ENCODE measurements around the gene NUDT9.
"Not testable (repeated sequence)": the region's sequence is repeated elsewhere in the genome, so short reads cannot be mapped to it uniquely, and the experiment has no call there.

NUDT9 gene, protein sequence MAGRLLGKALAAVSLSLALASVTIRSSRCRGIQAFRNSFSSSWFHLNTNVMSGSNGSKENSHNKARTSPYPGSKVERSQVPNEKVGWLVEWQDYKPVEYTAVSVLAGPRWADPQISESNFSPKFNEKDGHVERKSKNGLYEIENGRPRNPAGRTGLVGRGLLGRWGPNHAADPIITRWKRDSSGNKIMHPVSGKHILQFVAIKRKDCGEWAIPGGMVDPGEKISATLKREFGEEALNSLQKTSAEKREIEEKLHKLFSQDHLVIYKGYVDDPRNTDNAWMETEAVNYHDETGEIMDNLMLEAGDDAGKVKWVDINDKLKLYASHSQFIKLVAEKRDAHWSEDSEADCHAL

GRCh38 chr4:87422104-87423052 is at the start of gene NUDT9:
Gene NUDT9, plus strand, starts transcription at chr4:87422573. Its CDS starts 333 bp downstream, at chr4:87422906.
- DNase-seq = peak; percentile 98

DNA sequence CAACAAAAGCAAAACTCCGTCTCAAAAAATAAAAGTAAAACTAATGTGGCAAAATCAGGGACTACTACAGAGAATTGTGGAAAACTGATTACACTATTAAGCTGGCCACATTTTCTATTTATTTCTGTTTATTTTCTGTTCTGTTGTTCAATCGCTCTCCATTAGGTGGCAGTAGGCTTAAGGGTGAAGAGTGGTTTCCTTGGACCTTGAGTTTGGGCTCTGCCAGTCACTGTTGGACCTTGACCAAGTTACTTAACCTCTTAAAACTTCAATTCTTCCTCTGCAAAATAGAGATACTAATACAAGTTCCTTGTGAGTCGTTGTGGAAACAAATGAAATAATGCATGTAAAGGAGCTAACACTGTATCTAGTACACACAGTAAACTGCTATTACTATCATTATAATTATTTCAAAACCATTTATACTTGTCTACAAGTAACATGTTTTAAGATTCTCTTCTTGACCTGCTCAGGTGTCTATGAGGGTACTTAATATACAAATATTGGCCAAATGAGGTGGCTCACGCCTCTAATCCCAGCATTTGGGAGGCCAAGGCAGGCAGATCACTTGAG is 46.6 kb upstream of the NUDT9 start:
- peak; percentile 38 for DNase-seq

DNA sequence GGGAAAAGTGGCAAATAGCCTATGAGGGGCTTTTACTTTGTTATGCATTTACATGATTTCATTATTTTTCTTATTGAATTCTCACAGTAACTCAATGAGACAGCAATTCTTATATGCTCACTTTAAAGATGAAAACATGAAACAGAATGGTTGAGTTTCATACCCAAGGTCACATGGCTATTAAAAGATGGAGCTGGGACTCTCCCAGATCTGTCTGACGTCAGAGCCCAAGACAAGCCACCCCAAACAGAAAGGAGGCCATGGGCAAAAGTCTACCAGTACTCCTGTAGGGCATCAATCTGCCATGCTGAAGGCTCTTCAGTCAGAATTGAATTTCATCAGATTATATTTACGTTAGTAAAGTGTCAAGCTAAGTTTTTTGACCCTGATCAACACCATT is 44.6 kb upstream of the NUDT9 start:
- no peak for DNase-seq

GRCh38 chr4:87382116-87382515 is 40.3 kb upstream of the NUDT9 start:
- DNase-seq = no peak

GRCh38 chr4:87382931-87383330 is 39.4 kb upstream of the NUDT9 start:
- DNase-seq = no peak

DNA sequence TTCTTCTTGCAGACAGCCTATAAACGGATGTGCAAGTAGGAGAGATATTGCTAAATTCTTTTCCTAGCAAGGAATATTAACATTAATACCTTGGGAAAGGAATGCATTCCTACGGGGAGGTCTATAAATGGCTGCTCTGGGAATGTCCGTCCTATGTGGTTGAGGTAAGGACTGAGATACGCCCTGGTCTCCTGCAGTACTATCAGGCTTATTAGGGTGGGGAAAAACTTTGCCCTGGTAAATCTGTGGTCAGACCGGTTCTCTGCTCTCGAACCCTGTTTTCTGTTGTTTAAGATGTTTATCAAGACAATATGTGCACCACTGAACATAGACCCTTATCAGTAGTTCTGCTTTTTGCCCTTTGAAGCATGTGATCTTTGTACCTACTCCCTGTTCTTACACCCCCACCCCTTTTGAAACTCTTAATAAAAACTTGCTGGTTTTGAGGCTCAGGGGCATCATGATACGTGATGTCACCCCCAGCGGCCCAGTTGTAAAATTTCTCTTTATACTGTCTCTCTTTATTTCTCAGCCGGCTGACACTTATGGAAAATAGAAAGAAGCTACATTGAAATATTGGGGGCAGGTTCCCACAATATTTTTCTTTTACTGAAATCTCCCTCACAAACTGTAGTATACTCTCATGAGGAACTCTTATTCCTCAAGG is 37.8 kb upstream of the NUDT9 start:
- DNase-seq = not testable (repeated sequence)

GRCh38 chr4:87387237-87387636 is 35.1 kb upstream of the NUDT9 start:
- DNase-seq = no peak

DNA sequence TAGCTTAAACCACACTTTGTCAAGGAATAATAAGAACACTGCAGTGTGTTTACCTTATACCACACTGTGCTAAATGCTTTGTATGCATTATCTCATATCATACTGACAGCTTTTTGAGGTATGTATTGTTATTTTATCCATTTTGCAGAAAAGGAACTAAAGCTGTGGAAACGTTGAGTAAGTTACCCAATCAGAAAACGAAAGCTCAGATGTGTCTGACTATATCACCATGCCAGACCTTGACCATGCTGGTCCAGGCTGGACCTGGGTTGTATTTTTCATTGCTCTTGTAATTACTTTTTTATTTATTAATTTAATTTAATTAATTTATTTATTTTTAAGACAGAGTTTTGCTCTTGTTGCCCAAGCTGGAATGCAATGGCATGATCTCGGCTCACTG is 33.5 kb upstream of the NUDT9 start:
- DNase-seq = no peak

DNA sequence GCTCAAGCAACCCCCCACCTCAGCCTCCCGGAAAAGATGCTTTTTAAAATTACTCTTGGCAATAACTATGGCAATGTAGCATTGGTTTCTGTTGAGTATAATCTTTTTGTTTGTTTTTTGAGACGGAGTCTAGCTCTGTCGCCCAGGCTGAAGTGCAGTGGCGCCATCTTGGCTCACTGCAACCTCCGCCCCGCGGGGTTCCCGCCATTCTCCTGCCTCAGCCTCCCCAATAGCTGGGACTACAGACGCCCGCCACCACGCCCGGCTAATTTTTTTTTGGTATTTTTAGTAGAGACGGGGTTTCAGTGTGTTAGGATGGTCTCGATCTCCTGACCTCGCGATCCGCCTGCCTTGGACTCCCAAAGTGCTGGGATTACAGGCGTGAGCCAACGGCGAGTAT is 32.3 kb upstream of the NUDT9 start:
- not testable (repeated sequence) for DNase-seq

DNA sequence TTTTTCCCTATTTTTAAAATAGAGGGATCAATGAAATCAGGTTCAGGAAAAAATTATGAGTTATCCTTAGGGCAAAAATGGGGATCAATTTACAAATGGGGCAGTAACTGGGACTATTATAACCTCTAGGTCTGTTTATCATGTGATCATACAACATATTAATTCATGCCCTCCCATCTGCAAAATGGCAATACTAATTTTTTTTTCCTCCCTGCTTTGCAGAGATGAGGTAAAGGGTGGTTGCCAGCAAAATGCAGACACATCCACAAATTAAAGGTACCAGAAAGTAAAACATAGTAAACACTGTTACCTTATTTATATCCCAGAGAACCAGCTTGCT is 31.9 kb upstream of the NUDT9 start:
- no peak for DNase-seq

DNA sequence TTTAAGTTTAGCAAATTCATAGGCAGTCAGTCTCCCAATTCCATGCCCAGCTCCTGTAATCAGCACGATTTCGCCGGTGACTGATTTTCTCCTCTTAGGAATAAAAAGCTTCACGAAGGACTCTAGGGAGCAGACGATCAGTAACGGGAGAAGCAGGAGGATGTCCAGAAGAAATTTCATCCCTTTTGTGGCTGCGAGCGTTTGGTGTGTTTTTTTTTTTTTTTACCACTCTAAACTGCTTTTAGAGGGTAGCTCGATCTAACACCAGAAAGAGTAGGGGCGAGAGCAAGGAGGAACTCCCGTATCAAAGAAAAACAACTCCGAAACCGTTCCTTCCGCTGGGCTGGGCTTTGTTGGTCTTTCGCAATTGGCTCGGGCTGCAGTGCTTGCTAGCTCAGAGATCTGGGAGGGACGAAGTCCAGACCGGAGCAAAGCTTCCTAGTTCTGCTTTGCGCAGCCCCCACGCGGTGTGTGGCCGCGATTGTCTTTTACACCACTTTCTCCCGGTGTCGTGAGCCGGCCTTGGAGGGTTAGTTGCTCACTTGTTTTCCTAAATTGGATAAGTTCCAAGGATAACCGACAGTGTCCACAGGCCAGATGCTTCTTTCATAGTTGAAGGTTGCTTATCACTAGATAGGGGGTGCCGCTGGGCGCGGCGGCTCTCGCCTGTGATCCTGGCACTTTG is 31.3 kb upstream of the NUDT9 start, which contains the start of gene HSD17B11:
TSS of gene HSD17B11 (minus strand) at position 298 of the 685 bp plus-strand sequence. CDS start at position 180, 118 bp downstream.
- DNase-seq = peak; percentile 85

DNA sequence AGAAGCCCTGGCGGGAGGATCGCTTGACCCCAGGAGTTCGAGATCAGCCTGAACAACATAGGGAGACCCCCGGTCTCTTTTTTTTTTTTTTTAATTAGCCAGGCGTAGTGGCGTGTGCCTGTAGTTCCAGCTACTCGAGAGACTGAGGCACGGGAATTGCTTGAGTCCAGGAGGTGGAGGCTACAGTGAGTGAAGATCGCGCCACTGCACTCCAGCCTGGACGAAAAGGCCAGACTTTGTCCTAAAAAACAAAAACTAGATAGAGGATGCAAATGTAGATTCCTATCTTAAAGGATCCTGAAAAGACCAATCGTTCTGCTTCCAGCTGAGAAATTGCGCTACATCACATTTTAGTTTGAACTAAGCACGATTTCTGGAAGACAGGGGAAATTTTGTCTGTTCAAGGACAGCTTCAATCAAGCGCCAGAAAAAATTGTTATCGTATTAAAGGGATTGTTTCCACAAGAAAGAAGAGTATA is 30.8 kb upstream of the NUDT9 start:
- DNase-seq = no peak

DNA sequence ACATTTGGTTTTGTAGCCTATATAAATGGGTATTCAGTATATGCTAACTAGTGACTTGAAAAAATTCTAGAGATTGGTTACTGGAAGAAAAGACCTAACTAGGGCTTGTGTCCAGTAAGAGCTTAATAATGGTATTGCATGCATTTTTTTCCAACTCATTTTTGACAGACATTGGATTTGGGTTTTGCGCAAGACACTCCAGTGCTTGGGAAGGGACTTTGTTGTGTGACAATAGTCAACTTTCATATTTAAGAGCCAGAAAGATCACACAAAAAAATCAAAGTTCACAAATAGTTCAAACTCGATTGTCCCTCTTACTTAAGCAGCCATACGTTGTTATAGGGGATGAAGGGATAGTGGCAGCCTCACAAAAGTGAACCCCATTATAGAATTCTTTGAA is 30.2 kb upstream of the NUDT9 start:
- no peak for DNase-seq

DNA sequence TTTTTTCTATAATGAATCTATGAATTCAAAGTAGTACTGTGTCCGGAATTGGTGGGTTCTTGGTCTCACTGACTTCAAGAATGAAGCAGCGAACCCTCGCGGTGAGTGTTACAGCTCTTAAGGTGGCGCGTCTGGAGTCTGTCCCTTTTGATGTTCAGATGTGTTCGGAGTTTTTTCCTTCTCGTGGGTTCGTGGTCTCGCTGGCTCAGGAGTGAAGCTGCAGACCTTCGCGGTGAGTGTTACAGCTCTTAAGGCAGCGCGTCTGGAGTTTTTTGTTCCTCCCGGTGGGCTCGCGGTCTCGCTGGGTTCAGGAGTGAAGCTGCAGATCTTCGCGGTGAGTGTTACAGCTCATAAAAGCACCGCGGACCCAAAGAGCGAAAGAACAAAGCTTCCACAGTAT is 27.3 kb upstream of the NUDT9 start:
- not testable (repeated sequence) for DNase-seq

DNA sequence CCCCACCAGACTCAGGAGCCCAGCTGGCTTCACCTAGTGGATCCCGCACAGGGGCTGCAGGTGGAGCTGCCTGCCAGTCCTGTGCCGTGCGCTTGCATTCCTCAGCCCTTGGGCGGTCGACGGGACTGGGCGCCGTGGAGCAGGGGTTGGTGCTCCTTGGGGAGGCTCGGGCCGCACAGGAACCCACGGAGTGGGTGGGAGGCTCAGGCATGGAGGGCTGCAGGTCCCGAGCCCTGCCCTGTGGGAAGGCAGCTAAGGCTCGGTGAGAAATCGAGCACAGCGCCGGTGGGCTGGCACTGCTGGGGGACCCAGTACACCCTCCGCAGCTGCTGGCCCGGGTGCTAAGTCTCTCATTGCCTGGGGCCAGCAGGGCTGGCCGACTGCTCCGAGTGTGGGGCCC is 26.5 kb upstream of the NUDT9 start:
- DNase-seq = not testable (repeated sequence)

- DNase-seq = no peak
Measured at GRCh38 chr4:87399148-87399547, 23.2 kb upstream of the NUDT9 start.

DNA sequence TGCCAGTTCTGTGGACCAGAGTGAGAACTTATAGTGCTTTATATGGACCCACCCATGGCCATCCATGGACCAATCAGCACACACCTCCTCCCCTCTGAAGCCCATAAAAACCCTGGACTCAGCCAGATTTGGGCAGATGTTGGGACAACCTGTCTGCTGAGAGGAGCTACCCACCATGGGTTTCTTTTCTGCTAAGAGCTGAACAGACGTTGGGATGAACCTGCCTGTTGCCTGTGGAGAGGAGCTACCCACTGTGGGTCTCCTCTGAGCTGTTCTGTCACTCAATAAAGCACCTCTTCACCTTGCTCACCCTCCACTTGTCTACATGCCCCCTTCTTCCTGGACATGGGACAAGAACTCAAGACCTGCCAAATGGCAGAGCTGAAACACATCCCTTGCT is 22.4 kb upstream of the NUDT9 start:
- DNase-seq = no peak

DNA sequence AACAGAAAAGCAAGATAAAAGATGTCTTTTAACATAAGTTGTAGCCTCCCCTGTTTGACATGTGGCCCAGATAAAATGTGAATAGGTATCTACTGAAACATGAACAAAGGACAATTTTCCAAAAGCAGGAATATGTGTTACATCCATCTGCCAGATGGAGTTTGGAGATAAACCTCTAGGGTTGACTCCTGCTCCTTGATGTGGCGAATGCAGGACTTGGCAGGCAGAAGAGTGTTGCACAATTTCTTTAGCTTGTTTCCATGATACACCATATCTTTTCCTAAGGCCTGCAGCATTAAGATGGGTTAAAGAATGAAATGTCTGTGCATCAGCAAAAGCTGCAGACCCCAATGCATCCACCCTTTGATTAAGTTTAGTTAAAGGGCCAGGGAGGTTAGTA is 18.6 kb upstream of the NUDT9 start:
- DNase-seq = not testable (repeated sequence)

GRCh38 chr4:87405211-87405820 is 17.1 kb upstream of the NUDT9 start:
- DNase-seq = no peak

GRCh38 chr4:87406462-87406861 is 15.9 kb upstream of the NUDT9 start:
- DNase-seq = no peak

DNA sequence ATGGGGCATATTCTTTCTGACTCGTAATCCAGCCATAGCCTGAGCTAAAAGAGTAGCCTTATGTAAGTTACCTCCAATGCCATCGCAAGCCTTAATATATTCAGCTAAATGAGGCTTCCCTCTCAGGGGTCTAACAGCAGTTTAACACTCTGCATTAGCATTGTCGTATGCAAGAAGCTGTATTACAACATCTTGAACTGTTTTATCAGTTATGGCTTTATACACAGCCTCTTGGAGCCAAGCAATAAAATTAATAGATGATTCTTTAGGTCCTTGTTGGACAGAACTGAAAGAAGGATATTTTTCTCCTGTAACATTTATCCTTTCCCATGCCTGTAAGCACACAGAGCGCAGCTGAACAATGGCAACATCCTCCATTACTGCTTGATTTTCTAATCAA is 15.5 kb upstream of the NUDT9 start:
- DNase-seq = not testable (repeated sequence)

DNA sequence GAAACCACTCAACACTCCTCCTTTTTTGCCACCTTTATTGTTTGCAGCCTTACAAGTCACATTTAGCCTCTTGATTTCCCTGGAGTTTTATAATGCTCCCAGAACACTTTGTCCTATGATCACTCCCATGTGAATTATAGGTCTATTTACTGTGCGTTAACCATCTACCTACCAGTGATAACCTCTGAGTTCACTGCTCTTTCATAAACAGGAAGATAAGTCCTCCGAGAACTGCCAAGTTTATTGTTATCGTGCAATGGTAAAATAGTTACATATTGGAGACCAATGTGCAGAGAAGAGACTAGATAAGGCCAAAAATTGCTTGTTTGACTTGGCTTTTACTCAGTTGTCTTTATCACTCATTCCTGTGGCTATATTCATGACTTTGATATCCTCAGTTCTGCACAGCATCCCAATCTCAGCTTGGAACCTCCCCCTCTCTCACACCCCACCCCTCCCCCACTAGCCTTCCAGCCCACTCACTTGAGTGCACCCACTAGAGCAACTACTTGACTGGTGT is 12.9 kb upstream of the NUDT9 start:
- no peak for DNase-seq
